Breast epithelium (tissue), 4 donors: Measurements from ENCODE around the gene PAQR4. TPM values are rescaled to one million over a fixed set of nuclear protein-coding genes. Genes with fewer than 3 reads are reported as not detected.
A peak's percentile ranks its signal among the peaks of the same experiment; 100 is the strongest.

Experiments
- DNase-seq, 2 donors: peaks; one replicate each; pipeline ENCODE4 v3.0.0-alpha.2; 2019; ENCODE audit warnings: low spot score in 2 of 2
- H3K27ac ChIP-seq, 2 donors: fragments of 200-600 bp; sonication (generic) in 1 of 2; one replicate each; pipeline ENCODE4 v1.5.1; 2016 to 2019; ENCODE audit warnings: mild to moderate bottlenecking in 1 of 2
- H3K27me3 ChIP-seq, 2 donors: fragments of 200-600 bp; sonication (generic) in 1 of 2; one replicate each; pipeline versions ENCODE4 v1.5.1 to v1.6.0; 2017 to 2019; ENCODE audit warnings: control low read depth in 1 of 2, mild to moderate bottlenecking in 1 of 2
- H3K36me3 ChIP-seq: fragments of 200-600 bp; one replicate; pipeline ENCODE4 v1.5.1; 2019
- H3K4me1 ChIP-seq, 2 donors: fragments of 200-600 bp; sonication (generic); one replicate each; pipeline ENCODE4 v1.5.1; 2016 to 2019; ENCODE audit warnings: control low read depth in 1 of 2
- H3K4me3 ChIP-seq, 3 donors: fragments of 200-600 bp; sonication (generic); 1 replicate in 2 of 3; 2 replicates in 1 of 3; pipeline ENCODE4 v1.5.1; 2016 to 2019; ENCODE audit warnings: mild to moderate bottlenecking in 3 of 3, moderate library complexity in 2 of 3
- H3K9me3 ChIP-seq, 2 donors: fragments of 200-600 bp; sonication (generic) in 1 of 2; one replicate each; pipeline ENCODE4 v1.5.1; 2016 to 2019; ENCODE audit warnings: control low read depth in 1 of 2
- POLR2A ChIP-seq: fragments of 450-650 bp; IDR thresholded peaks from one replicate; pipeline ENCODE4 v1.6.1; 2016; ENCODE audit warnings: antibody characterized with exemption, mild to moderate bottlenecking, moderate library complexity
- POLR2AphosphoS5 ChIP-seq, 3 donors: sonication (generic); formaldehyde crosslinking; IDR thresholded peaks; one replicate each; pipeline ENCODE4 v1.6.1; 2017; ENCODE audit warnings: antibody characterized with exemption in 3 of 3
- intact Hi-C: fragments of 100-400 bp; cut with DNase I; formaldehyde crosslinking; loops from one replicate; pipeline ENCODE4 v1.15.1; 2023; ENCODE audit warnings: low total_unique reads
- total RNA-seq, 3 donors: library from RNA; depleted of rRNA; stranded (reverse); fragments of >200 nt; gene quantifications; one replicate each; pipeline ENCODE4 v1.1.0, GENCODE V29; 2016
- TF ChIP-seq, protein P1 (sequence below), 3 donors: fragments of 450-650 bp; IDR thresholded peaks; one replicate each; pipeline ENCODE4 v1.5.1; 2016 to 2017; ENCODE audit warnings: antibody characterized with exemption in 3 of 3, mild to moderate bottlenecking in 3 of 3, moderate library complexity in 3 of 3

The PAQR4 gene
- total RNA-seq, 3 donors from 2014 or later = 2.0 to 4.0 (median 3.7) TPM

DNA sequence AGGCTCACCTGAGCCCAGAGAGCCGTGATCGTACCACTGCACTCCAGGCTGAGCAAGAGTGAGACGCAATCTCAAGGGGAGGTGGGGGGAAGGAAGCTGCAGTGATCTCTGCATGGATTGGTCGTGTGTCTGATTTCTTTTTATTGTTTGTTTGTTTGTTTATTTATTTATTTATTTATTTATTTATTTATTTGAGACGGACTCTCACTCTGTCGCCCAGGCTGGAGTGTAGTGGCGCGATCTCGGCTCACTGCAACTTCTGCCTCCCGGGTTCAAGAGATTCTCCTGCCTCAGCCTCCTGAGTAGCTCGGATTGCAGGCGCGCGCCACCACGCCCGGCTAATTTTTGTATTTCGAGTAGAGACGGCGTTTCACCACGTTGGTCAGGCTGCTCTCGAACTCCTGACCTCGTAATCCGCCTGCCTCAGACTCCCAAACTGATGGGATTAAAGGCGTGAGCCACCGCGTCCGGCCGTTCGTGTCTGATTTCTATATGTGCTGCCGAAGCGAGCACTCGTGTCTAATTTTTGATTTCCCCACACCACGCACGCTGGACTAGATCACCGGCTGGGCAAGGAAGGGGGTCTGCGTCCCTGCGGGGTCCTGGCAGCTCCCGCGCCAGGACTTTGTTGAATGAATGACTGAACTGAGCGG, 50.6 kb downstream of the PAQR4 start:
- H3K36me3 ChIP-seq = no peaks in the 10 kb centered on the region
- H3K4me3 ChIP-seq = peak overlapping the region; percentile 52 to 88 (median 70)
- TF ChIP-seq POLR2A = no peak
- TF ChIP-seq, protein P1, sequence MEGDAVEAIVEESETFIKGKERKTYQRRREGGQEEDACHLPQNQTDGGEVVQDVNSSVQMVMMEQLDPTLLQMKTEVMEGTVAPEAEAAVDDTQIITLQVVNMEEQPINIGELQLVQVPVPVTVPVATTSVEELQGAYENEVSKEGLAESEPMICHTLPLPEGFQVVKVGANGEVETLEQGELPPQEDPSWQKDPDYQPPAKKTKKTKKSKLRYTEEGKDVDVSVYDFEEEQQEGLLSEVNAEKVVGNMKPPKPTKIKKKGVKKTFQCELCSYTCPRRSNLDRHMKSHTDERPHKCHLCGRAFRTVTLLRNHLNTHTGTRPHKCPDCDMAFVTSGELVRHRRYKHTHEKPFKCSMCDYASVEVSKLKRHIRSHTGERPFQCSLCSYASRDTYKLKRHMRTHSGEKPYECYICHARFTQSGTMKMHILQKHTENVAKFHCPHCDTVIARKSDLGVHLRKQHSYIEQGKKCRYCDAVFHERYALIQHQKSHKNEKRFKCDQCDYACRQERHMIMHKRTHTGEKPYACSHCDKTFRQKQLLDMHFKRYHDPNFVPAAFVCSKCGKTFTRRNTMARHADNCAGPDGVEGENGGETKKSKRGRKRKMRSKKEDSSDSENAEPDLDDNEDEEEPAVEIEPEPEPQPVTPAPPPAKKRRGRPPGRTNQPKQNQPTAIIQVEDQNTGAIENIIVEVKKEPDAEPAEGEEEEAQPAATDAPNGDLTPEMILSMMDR (IDR thresholded peaks at IDR 0.05) = no peak
- no peak for TF ChIP-seq POLR2AphosphoS5 (IDR thresholded peaks at IDR 0.05)
- DNase-seq = no peak
- intact Hi-C loops = no loop called here
- H3K27ac ChIP-seq = peak overlapping the region; percentile 96 to 98
- H3K9me3 ChIP-seq = no peaks in the 10 kb centered on the region
- peaks cover 3 to 11% of the 10 kb centered on the region in 2 donors for H3K27me3 ChIP-seq
- H3K4me1 ChIP-seq = peaks cover 15 to 16% of the 10 kb centered on the region in 2 donors

DNA sequence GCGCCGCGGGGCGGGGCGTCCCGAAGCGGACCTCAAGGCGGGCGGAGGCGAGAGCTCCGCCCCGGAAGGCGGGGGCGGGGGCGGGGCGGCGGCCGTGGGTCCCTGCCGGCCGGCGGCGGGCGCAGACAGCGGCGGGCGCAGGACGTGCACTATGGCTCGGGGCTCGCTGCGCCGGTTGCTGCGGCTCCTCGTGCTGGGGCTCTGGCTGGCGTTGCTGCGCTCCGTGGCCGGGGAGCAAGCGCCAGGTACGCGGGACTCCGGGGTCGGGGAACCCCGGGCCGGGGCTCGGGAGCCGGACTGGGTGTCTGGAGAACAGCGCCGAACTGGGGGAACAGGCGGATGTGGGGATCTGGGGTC, 51.1 kb downstream of the PAQR4 start, which contains the start of gene TNFRSF12A:
TNFRSF12A (plus strand) TSS at position 122 of the 357 bp plus-strand sequence; CDS start at position 152, 30 bp downstream.
- TF ChIP-seq, protein P1 (IDR thresholded peaks at IDR 0.05) = no peak
- TF ChIP-seq POLR2AphosphoS5 (IDR thresholded peaks at IDR 0.05) = peak in 1 of 3 donors; percentile 51
- TF ChIP-seq POLR2A = peak; percentile 33
- Histone ChIP-seq H3K27ac (peak within 1 kb of the TSS; percentile 96 to 98), H3K4me3 (peak within 1 kb of the TSS; percentile 52 to 88 (median 70)), H3K27me3 (peaks cover 3 to 11% of the 10 kb centered on the region in 2 donors), H3K9me3 (no peaks in the 10 kb centered on the region), H3K36me3 (no peaks in the 10 kb centered on the region), H3K4me1 (peaks cover 15 to 16% of the 10 kb centered on the region in 2 donors)
- peak; percentile 76 to 78 for DNase-seq
- intact Hi-C loops = no loop called here

DNA sequence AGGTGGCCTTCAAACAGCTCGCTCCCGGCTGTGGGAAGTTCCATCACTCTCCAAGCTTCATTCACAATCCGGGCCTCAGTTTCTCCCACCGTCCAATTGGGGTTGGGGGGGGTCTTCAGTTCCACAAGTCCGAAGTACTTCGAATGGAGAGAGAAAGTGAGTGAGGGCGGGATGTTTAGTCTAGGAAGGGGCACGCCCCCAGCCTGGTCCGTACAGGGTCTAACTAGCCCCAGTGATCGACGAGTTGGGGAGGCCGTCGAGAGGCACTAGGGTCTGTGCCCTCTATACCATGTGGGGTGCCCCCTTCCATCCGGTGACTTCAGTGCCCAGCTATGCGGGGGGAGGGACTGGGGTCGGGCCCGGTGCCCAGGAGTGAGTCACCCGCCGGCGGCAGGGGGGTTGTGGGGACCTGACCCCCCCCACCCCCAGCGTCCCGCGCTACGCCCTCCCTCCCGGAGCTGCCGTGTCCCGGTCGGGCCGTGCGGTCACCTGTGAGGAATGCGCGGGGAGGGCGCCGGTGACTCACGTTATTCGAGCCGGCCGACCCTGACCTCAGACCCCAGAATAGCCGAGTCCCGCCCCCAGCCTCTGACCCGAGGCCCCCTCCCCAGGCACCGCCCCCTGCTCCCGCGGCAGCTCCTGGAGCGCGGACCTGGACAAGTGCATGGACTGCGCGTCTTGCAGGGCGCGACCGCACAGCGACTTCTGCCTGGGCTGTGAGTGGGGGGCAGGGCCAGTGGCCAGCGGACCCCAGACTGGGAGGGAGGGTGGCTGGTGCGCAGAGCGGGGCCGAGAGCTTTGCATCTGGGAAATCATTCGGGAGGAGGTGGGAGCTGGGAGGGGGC, 51.7 kb downstream of the PAQR4 start:
- H3K27me3 ChIP-seq = peaks cover 3 to 11% of the 10 kb centered on the region in 2 donors
- peak overlapping the region; percentile 96 to 98 for H3K27ac ChIP-seq
- peak; percentile 91 to 93 for DNase-seq
- intact Hi-C loops = no loop called here
- H3K9me3 ChIP-seq = no peaks in the 10 kb centered on the region
- H3K4me3 ChIP-seq = peak overlapping the region; percentile 52 to 88 (median 70)
- peaks cover 15 to 16% of the 10 kb centered on the region in 2 donors for H3K4me1 ChIP-seq
- no peaks in the 10 kb centered on the region for H3K36me3 ChIP-seq
- TF ChIP-seq POLR2AphosphoS5 (IDR thresholded peaks at IDR 0.05) = peak; percentile 68 to 93 (median 87)
- TF ChIP-seq, protein P1 (IDR thresholded peaks at IDR 0.05) = no peak
- TF ChIP-seq POLR2A = peak; percentile 4

DNA sequence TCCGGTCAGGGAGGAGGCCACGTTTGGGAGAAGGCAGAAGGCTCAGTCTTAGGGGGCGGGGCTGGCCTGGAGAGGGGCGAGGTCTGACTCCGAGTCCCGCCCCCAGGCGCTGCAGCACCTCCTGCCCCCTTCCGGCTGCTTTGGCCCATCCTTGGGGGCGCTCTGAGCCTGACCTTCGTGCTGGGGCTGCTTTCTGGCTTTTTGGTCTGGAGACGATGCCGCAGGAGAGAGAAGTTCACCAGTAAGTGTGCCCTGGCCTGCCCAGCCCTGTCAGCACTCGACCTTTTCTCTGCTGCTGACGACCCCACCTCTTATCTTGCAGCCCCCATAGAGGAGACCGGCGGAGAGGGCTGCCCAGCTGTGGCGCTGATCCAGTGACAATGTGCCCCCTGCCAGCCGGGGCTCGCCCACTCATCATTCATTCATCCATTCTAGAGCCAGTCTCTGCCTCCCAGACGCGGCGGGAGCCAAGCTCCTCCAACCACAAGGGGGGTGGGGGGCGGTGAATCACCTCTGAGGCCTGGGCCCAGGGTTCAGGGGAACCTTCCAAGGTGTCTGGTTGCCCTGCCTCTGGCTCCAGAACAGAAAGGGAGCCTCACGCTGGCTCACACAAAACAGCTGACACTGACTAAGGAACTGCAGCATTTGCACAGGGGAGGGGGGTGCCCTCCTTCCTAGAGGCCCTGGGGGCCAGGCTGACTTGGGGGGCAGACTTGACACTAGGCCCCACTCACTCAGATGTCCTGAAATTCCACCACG, 52.5 kb downstream of the PAQR4 start:
- peak; percentile 83 to 84 for DNase-seq
- intact Hi-C loops = no loop called here
- Histone ChIP-seq H3K27ac (peak overlapping the region; percentile 96 to 98), H3K9me3 (no peaks in the 10 kb centered on the region), H3K4me1 (peaks cover 15 to 16% of the 10 kb centered on the region in 2 donors), H3K27me3 (peaks cover 3 to 11% of the 10 kb centered on the region in 2 donors), H3K4me3 (peak overlapping the region; percentile 52 to 88 (median 70)), H3K36me3 (no peaks in the 10 kb centered on the region)
- TF ChIP-seq POLR2AphosphoS5 (IDR thresholded peaks at IDR 0.05) = no peak
- TF ChIP-seq, protein P1 (IDR thresholded peaks at IDR 0.05) = peak in 2 of 3 donors; percentile 24 to 25
